Measurements from ENCODE around the gene LUZP1. TPM values are rescaled to one million over a fixed set of nuclear protein-coding genes. Genes with fewer than 3 reads are reported as not detected.

The LUZP1 gene
- total and polyA plus RNA-seq, 12 donors = 6.4 to 40.1 (median 29.9) TPM

DNA sequence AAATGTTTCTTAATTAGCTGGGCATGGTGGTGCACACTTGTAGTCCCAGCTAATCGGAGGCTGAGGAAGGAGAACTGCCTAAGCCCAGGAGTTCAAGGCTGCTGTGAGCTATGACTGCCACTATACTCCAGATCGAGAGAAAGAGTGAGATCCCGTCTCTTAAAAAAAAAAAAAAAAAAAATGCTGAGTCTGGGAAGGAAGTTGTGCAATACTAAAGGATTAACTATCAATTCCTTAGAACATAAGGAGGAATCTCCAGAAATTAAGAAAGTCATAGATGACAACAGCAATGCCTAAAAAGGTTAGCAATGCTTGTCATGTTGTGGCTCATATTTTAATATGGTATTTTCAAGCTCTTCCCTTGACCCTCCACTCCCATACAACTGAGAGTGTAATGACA lies 5.3 kb downstream of the LUZP1 start:
- H3K4me1 ChIP-seq = peaks cover 3 to 81% (median 65%) of the 10 kb centered on the region in 9 donors
- DNase-seq = no peak
- no peak overlapping the region for H3K4me3 ChIP-seq
- no peaks in the 10 kb centered on the region for H3K36me3 ChIP-seq
- ATAC-seq = no peak
- 47 to 58% methylated on average over 3 of the region's 3 CpGs for WGBS, 2 donors
- intact Hi-C loops (cut with DNase I) = loop anchor here in 1 of 10 donors (5.0 kb wide), 1 partner anchor 41 kb away; no protein-coding TSS in a partner anchor
- no peaks in the 10 kb centered on the region for H3K27me3 ChIP-seq
- TF ChIP-seq, protein P1, sequence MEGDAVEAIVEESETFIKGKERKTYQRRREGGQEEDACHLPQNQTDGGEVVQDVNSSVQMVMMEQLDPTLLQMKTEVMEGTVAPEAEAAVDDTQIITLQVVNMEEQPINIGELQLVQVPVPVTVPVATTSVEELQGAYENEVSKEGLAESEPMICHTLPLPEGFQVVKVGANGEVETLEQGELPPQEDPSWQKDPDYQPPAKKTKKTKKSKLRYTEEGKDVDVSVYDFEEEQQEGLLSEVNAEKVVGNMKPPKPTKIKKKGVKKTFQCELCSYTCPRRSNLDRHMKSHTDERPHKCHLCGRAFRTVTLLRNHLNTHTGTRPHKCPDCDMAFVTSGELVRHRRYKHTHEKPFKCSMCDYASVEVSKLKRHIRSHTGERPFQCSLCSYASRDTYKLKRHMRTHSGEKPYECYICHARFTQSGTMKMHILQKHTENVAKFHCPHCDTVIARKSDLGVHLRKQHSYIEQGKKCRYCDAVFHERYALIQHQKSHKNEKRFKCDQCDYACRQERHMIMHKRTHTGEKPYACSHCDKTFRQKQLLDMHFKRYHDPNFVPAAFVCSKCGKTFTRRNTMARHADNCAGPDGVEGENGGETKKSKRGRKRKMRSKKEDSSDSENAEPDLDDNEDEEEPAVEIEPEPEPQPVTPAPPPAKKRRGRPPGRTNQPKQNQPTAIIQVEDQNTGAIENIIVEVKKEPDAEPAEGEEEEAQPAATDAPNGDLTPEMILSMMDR (IDR thresholded peaks at IDR 0.05) = no peak
- H3K27ac ChIP-seq = peak overlapping the region in 1 of 10 donors; percentile 18
- H3K9me3 ChIP-seq = no peaks in the 10 kb centered on the region

DNA sequence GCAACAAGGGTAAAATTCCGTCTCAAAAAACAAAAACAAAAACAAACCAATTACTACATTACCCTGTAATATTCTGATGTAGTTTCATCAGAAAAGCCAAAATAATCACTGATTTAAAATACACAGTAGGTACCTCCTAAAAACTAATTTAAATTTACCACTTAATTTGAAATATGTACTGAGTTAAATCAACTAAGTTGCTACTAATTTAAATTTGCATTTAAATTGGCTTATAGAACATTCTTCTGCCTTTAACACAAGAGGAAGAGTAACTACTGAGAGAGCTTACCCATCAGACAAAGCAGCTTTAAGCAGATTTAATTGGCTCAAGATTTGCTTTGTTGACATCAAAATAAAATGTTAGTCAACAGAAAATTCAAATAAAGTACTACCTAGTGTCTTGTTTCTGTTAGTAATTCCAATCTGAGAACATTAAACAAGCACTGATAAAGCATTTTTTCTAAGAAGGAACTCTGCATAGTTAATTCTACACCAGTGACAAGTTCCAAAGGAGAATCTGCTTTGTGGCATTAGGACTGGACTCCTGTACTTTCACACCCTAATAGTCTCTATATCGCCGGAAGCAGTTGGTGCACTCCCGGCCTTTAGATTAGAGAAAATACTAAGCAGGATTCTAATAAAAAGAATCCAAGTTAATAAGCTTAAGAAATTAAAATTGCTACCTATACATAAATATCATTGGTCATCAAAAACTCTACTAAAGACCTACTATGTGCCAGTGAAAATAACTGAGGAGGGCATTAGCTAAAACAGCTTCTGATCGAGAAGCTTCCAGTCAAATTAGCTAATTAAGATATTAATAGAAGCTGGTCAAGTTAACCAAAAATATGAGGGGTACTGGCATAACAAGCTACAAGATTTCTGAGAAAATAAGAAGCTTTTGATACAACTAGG lies 8.4 kb downstream of the LUZP1 start:
- H3K4me1 ChIP-seq = peaks cover 0 to 88% (median 44%) of the 10 kb centered on the region in 9 donors
- intact Hi-C loops (cut with DNase I) = loop anchor here in 1 of 10 donors (5.0 kb wide), 1 partner anchor 38 kb away; no protein-coding TSS in a partner anchor
- no peak for ATAC-seq

DNA sequence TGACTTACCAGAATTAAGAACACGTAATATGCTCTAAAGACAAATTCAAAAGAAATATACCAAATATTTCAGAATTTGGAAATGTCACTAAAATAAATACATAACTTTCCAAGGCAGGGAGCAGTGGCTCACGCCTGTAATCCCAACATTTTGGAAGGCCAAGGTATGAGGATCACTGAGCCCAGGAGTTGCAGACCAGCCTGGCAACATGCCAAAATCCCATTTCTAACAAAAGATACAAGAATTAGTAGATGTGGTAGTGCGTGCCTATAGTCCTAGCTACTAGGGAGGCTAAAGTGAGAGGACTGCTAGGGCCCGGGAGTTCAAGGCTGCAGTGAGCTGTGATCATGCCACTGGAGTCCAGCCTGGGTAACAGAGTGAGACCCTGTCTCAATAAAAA lies 11.7 kb downstream of the LUZP1 start:
- Histone ChIP-seq H3K27me3 (no peaks in the 10 kb centered on the region), H3K4me1 (peaks cover 0 to 63% (median 31%) of the 10 kb centered on the region in 9 donors), H3K36me3 (no peaks in the 10 kb centered on the region), H3K9me3 (no peaks in the 10 kb centered on the region), H3K4me3 (no peak overlapping the region), H3K27ac (no peak overlapping the region)
- ATAC-seq (no peak), DNase-seq (no peak)
- TF ChIP-seq, protein P1 (IDR thresholded peaks at IDR 0.05) = no peak
- intact Hi-C loops (cut with DNase I) = no loop called here
- 95 to 96% methylated on average over 4 of the region's 4 CpGs for WGBS, 2 donors

More for the DNA sequence above, 8.4 kb downstream of the LUZP1 start:
- DNase-seq = no peak
- Histone ChIP-seq H3K4me3 (no peak overlapping the region), H3K27me3 (no peaks in the 10 kb centered on the region), H3K36me3 (no peaks in the 10 kb centered on the region), H3K27ac (peak overlapping the region in 1 of 10 donors; percentile 8), H3K9me3 (no peaks in the 10 kb centered on the region)
- WGBS, 2 donors = 60 to 67% methylated on average over 5 of the region's 5 CpGs
- TF ChIP-seq, protein P1 (IDR thresholded peaks at IDR 0.05) = no peak

DNA sequence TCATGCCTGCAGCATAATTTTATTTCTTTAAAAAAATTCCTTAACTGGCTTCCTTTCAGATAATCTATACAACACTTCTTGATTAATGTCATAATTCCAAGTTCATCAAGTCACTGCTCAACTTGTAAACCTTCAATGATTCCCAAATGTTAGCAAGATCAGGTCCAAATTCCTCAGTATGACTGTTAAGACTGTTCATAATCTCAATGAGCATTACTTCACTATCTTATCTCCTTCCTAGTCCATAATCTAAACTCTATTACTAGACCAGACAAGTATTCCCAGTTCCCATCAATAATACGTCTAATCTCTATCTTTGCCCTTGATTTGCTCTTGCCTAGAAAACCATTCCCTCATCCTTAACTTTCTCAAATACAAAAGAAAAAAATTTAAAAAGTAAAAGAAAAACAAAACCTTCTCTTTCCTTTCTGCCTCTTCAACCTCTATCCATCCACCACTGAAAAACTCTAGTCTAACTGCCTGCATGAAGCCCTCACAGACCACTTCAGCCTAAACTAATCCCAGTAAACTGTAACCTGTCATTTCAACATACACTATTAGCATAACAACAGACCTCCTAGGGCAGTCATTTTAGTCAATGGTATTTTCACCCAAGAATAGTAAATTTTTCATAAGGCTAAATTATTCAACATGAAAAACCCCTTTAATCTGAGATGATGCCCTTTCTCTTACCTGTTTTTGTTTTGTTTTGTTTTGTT lies 15.5 kb downstream of the LUZP1 start:
- ATAC-seq = no peak
- TF ChIP-seq, protein P1 (IDR thresholded peaks at IDR 0.05) = no peak
- Histone ChIP-seq H3K9me3 (no peaks in the 10 kb centered on the region), H3K27ac (no peak overlapping the region), H3K4me3 (no peak overlapping the region), H3K4me1 (peaks cover 5 to 63% (median 29%) of the 10 kb centered on the region in 9 donors), H3K36me3 (no peaks in the 10 kb centered on the region), H3K27me3 (no peaks in the 10 kb centered on the region)
- intact Hi-C loops (cut with DNase I) = loop anchor here in 1 of 10 donors (5.0 kb wide), 1 partner anchor 41 kb away; no protein-coding TSS in a partner anchor
- 32 to 42% methylated on average over 1 of the region's 1 CpG for WGBS, 2 donors
- DNase-seq = no peak
